HepG2 (cell line): ENCODE measurements around the gene CASKIN1. TPM values are rescaled to one million over a fixed set of nuclear protein-coding genes. Genes with fewer than 3 reads are reported as not detected.

Experiments
- EZH2 ChIP-seq: conservative IDR thresholded peaks from 2 replicates; pipeline ENCODE4 v1.6.1; 2012; ENCODE audit warnings: mild to moderate bottlenecking, low read depth, low read length, moderate library complexity
- HMGA1 ChIP-seq: sonication (generic); formaldehyde crosslinking; conservative IDR thresholded peaks from 2 replicates; pipeline ENCODE4 v1.4.0; 2020; ENCODE audit warnings: missing genetic modification reagents
- JUNB ChIP-seq: sonication (generic); formaldehyde crosslinking; IDR thresholded peaks from 2 replicates; pipeline ENCODE4 v1.8.0; 2022; ENCODE audit warnings: missing genetic modification reagents, mild to moderate bottlenecking, borderline replicate concordance
- POLR2G ChIP-seq: fragments of 200-400 bp; formaldehyde crosslinking; IDR thresholded peaks from 2 replicates; pipeline ENCODE4 v1.6.1; 2018; ENCODE audit warnings: mild to moderate bottlenecking, low read depth, low read length, moderate library complexity
- SRF ChIP-seq: IDR thresholded peaks from 2 replicates; pipeline ENCODE4 v1.6.1; 2011; ENCODE audit warnings: mild to moderate bottlenecking, low read depth, low read length, moderate library complexity
- ZBTB21 ChIP-seq: sonication (generic); formaldehyde crosslinking; IDR thresholded peaks from 2 replicates; pipeline ENCODE4 v1.4.0; 2020; ENCODE audit warnings: missing genetic modification reagents
- ZKSCAN1 ChIP-seq: fragments of 150-350 bp; IDR thresholded peaks from 2 replicates; pipeline ENCODE4 v1.6.1; 2014; ENCODE audit warnings: low read length
- ZNF335 ChIP-seq: sonication (generic); formaldehyde crosslinking; IDR thresholded peaks from 2 replicates; pipeline ENCODE4 v1.4.0; 2020; ENCODE audit warnings: missing genetic modification reagents
- ZNF446 ChIP-seq: sonication (generic); formaldehyde crosslinking; IDR thresholded peaks from 2 replicates; pipeline ENCODE4 v1.5.0; 2020; ENCODE audit warnings: mild to moderate bottlenecking, missing genetic modification reagents
- ZNF589 ChIP-seq: sonication (generic); formaldehyde crosslinking; conservative IDR thresholded peaks from 2 replicates; pipeline ENCODE4 v1.8.0; 2022; ENCODE audit warnings: mild to moderate bottlenecking, moderate library complexity, missing genetic modification reagents
- ZNF607 ChIP-seq: sonication (generic); formaldehyde crosslinking; IDR thresholded peaks from 2 replicates; pipeline ENCODE4 v1.5.1; 2020; ENCODE audit warnings: missing genetic modification reagents, mild to moderate bottlenecking, borderline replicate concordance
- ZNF782 ChIP-seq: sonication (generic); formaldehyde crosslinking; IDR thresholded peaks from 2 replicates; pipeline ENCODE4 v1.4.0; 2020; ENCODE audit warnings: missing genetic modification reagents, mild to moderate bottlenecking, borderline replicate concordance
- polyA plus RNA-seq, 8 experiments: library from polyadenylated mRNA; depleted of rRNA in 3 of 8; stranded (reverse) in 7 of 8; unstranded in 1 of 8; fragments of >200 nt; fragmentation: Illumina TruSeq in 4 of 8; extraction: Trizol in 4 of 8; gene quantifications; 2 replicates each; pipeline versions ENCODE4 v1.2.1 to v1.2.3, GENCODE V29; 2011 to 2016; ENCODE audit warnings: low read depth in 4 of 8, missing spikeins in 1 of 8, mixed read lengths in 1 of 8; ENCODE audit not compliant: insufficient read depth in 1 of 8
- total RNA-seq, 5 experiments: library from RNA; depleted of rRNA; stranded (reverse); fragments of >200 nt; fragmentation: Illumina TruSeq; extraction: Trizol; gene quantifications; 2 replicates each; pipeline ENCODE4 v1.2.3, GENCODE V29; 2016; ENCODE audit warnings: low read depth in 1 of 5
- TF ChIP-seq, protein P1 (sequence below): sonication (generic); formaldehyde crosslinking; conservative IDR thresholded peaks from 2 replicates; pipeline ENCODE4 v1.8.0; 2022; ENCODE audit warnings: low read depth, missing genetic modification reagents
- TF ChIP-seq, protein P2 (sequence below): sonication (generic); formaldehyde crosslinking; conservative IDR thresholded peaks from 2 replicates; pipeline ENCODE4 v1.4.0; 2020; ENCODE audit warnings: missing genetic modification reagents

Gene CASKIN1
- total and polyA plus RNA-seq, 2 of the 13 experiments (the other 11 are each of a cell fraction or from before 2014, with no cell fraction given) = 1.2 to 2.2 TPM

DNA sequence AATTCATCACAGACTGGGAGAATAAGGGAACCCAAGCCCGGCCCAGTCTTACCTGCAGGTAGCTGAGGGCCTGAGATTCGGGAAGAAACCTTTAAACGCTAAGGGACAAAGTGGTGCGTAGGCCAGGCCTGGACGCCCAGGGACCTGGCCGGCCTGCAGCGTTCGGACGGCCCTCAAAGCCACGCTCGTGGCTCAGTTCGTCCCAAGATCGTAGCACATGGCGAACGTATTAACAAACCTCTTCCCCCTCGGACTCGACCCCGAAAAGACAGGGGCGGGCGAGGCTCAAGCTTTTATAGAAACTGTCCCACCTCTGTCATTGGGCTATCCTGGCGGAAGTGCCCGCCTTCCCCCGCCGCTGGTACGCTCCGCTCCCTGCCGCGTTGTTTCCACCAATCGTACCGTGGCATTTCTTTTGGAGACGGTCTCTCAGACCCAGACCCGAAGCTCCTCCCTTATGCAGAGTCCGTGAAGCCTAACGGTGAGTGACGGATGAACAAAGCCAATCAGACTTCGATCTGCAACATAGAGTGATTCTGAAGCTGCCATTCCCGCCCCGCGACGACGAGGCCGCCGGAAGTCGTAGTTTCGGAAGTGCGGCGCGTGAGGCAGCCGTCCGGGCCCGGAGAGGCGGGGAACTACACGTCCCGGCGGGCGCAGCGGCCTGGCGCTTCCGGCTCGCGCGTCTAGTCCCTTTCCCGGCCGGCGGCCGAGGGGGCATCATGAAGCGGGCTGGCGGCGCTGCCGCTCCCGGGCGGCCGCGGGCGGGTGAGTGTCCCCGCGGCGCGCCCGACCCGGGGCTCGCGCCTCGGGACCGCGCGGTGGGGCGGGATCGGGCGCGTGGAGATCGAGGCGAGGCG, 41.1 kb downstream of the CASKIN1 start, which contains the start of gene TRAF7 (continued):
- TF ChIP-seq, protein P1, sequence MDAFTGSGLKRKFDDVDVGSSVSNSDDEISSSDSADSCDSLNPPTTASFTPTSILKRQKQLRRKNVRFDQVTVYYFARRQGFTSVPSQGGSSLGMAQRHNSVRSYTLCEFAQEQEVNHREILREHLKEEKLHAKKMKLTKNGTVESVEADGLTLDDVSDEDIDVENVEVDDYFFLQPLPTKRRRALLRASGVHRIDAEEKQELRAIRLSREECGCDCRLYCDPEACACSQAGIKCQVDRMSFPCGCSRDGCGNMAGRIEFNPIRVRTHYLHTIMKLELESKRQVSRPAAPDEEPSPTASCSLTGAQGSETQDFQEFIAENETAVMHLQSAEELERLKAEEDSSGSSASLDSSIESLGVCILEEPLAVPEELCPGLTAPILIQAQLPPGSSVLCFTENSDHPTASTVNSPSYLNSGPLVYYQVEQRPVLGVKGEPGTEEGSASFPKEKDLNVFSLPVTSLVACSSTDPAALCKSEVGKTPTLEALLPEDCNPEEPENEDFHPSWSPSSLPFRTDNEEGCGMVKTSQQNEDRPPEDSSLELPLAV = no peak
- TF ChIP-seq ZKSCAN1 = no peak
- 0 out of 2 replicates have a peak, but pooled peaks have one; percentile 9 for TF ChIP-seq SRF
- no peak for TF ChIP-seq ZNF335
- no peak for TF ChIP-seq ZBTB21 (CRISPR knock-in tag)
- peak; percentile 87; the same call in 1 of the 2 replicates for TF ChIP-seq ZNF607 (CRISPR knock-in tag)
- no peak for TF ChIP-seq ZNF446
- no peak for TF ChIP-seq JUNB (CRISPR knock-in tag)
- TF ChIP-seq ZNF782 = no peak
- no peak for TF ChIP-seq EZH2
- TF ChIP-seq, protein P2, sequence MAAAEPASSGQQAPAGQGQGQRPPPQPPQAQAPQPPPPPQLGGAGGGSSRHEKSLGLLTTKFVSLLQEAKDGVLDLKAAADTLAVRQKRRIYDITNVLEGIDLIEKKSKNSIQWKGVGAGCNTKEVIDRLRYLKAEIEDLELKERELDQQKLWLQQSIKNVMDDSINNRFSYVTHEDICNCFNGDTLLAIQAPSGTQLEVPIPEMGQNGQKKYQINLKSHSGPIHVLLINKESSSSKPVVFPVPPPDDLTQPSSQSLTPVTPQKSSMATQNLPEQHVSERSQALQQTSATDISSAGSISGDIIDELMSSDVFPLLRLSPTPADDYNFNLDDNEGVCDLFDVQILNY (CRISPR knock-in tag) = peak; percentile 47; the same call in 1 of the 2 replicates
- no peak for TF ChIP-seq ZNF589 (CRISPR knock-in tag)
- peak; percentile 100 for TF ChIP-seq POLR2G
- no peak for TF ChIP-seq HMGA1
